GM12873 (cell line): ENCODE results near the gene GALNT16.

Source experiments
- TF ChIP-seq, protein P1 (sequence below): IDR thresholded peaks from 2 replicates; pipeline ENCODE4 v1.5.1; 2012; ENCODE audit warnings: low read depth, mild to moderate bottlenecking, moderate library complexity, low read length, control low read depth; ENCODE audit not compliant: insufficient read depth; ENCODE audit errors: missing control alignments

The GALNT16 gene

DNA sequence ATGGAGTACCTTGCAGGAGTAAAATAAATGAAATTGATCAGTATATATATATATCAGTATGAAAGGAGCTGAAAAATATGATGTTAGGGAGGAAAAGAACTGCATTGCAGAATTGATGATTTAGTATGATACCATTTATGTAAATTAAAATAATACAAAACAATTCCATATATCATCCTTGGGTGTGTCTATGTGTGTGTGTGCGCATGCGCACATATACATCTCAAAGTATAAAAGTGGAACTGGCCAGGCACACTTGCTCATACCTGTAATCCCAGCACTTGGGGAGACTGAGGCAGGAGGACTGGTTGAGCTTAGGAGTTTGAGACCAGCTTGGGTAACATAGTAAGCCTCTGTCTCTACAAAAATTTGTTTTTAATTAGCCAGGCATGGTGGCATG lies 15.4 kb downstream of the GALNT16 start:
- TF ChIP-seq, protein P1, sequence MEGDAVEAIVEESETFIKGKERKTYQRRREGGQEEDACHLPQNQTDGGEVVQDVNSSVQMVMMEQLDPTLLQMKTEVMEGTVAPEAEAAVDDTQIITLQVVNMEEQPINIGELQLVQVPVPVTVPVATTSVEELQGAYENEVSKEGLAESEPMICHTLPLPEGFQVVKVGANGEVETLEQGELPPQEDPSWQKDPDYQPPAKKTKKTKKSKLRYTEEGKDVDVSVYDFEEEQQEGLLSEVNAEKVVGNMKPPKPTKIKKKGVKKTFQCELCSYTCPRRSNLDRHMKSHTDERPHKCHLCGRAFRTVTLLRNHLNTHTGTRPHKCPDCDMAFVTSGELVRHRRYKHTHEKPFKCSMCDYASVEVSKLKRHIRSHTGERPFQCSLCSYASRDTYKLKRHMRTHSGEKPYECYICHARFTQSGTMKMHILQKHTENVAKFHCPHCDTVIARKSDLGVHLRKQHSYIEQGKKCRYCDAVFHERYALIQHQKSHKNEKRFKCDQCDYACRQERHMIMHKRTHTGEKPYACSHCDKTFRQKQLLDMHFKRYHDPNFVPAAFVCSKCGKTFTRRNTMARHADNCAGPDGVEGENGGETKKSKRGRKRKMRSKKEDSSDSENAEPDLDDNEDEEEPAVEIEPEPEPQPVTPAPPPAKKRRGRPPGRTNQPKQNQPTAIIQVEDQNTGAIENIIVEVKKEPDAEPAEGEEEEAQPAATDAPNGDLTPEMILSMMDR = no peak

DNA sequence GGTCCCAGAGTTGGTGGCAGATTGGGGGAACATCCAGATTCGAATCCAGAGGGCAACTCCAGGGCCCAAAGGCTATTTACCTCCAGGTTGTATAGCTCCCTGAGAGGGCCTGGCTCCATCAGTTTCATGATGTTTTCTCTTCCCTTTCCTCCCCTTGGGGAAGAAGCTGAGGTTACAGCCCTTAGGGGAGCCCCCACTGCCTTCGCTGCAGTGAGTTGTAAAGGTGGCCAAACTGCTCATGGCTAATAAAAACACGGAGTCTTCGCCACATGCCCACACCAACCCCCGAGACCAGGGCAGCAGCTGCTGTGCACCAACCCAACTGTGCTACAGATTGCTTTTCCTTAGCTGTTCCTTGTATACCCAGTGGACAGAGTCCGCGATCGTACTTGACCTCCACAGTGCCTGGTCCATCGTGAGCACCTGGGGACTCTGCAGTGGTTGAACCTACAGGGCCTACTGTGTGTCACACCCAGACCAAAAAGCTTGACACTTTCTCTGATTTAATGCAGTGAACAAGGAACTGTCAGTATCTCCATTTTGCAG lies 20.9 kb downstream of the GALNT16 start:
- TF ChIP-seq, protein P1 = no peak

DNA sequence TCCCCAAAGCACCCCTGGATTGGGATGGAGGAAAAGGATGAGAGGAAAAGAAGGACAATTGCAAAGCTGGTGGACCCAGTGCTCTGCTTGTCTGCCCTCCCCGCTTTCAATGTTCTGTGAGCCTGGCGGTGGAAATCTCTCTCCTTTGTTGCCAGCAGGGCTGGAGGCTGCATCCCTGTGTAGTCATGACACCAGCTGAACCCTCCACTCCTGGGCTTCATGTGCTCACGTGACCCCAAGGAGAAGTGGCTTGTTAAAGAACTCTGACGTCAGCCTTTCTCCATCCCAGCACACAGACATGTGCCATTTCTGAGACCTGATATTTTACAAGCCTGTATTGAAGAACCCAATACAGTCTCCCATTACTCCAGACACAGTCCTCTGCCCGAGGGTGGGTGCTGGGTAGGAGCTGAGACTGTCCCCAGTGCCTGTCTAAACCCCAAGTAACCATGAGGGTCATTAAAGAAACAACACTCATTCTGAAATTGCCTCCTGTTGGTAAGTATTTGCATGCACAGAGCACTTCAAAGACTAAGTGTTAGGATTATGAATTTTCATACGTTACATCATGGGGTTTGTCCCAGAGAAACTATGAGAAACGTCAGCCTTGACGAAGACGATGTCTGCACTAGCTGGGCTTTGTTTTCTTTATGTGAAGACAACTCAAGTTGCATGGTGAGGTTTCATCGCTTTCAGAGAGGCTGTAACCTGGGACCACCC lies 21.7 kb downstream of the GALNT16 start:
- TF ChIP-seq, protein P1 = no peak

DNA sequence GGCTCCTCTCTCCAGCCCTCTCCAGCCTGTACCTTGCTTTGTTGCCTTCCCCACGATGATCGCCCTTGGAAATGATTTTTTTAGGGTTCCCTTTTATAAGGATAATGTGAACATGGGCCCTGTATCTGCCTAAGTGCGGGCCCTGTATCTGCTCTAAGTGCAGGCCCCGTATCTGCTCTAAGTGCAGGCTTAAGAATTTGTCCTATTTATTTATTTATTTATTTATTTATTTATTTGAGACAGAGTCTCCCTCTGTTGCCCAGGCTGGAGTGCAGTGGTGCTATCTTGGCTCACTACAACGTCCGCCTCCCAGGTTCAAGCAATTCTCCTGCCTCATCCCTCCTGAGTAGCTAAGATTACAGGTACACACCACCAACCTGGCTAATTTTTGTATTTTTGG lies 22.5 kb downstream of the GALNT16 start:
- TF ChIP-seq, protein P1 = no peak

DNA sequence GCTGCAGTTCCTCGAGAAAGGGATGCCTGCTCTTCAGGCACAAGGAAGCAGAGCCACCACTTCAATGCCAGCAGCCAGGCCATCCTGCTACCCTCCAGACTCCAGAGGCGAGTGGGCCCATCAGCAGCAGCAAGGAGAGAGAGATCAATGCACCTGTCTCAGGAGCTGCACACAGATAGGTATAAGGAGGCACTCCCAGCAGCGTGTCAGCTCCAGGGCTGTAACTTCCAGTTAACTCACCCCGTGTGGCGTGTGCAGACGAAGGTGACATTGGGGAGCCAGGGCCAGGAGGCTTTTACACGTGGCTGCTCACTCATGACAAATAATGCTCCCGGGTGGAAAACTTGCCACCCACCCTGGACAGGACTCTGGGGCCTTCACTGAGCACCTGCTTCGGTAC lies 24.2 kb downstream of the GALNT16 start:
- TF ChIP-seq, protein P1 = no peak

DNA sequence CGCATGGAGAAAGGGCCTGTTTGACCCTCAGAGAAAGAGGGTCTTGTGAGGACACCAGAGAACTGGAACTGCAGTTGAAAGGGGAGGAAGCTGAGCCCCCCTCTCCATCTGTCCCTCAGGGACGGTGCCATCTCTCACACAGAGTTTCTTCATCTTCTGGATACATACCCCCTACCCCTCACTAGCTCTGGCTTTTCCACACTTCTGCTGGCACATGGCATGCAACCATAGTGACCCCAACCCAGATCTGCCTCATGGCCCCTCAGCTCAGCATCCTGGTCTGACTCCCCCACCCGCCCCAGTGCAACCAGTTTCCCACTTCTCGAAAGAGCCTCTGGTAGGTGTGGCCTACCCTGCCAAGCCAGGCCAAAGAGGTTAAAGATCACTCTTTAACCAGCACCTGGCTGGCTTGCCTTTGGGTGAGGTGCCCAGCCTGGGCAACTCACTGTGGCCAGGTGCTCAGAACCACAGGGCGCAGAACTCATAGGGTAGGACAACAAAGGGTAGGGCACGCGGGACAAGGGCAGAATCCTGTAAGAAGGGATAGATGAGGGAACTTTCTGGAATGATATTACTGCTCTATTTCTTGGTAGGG lies 25.8 kb downstream of the GALNT16 start:
- TF ChIP-seq, protein P1 = no peak

DNA sequence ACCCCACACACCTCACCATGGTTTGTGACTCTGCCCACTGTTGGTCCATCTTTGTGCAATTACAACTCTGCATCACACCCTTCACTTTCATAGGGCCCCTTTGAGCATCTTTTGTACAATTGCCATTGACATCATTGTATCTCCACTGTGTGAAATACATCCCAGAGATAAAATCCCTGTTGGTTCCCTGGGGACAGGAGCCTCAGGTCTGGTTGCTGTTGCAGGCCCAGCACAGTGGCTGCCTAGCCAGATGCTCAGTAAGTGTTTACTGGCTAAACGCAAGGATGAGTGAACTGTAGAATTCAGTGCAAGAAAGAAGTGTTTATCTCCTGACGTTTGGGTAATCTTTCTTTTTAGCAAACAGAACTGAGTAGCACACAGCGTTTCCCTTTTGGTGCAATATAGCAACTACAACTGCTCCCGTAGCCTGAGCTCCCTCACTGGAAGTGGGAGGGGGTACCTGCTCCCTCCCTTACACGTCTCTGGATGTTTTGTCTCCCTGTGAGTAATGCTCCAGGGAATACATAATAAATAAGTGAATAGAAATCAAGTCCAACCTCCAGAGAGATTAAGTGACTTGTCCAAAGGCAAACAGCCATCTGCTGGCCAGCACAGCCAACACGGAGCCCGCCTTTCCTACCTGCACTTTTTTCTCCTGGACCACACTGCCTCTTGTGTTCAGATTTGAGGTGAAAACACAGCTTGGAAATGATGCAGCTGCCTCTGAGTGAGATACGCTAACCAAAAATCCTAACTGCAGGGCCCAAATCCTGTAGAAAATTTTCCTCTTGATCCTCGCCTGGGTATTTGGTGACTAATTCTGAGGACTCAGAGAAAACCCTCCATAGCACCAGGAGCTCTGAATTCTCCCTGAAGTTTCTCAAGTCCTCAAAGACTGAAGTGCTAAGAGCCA lies 27.4 kb downstream of the GALNT16 start:
- TF ChIP-seq, protein P1 = no peak
